Ascending aorta (tissue), 2 donors: ENCODE data around the gene NUDT3. TPM values are rescaled to one million over a fixed set of nuclear protein-coding genes. Genes with fewer than 3 reads are reported as not detected.

ENCODE experiments used
- DNase-seq, 2 donors: peaks; one replicate each; pipeline ENCODE4 v3.0.0-alpha.2; 2019; ENCODE audit warnings: low spot score in 2 of 2
- H3K27ac ChIP-seq, 2 donors: fragments of 200-600 bp; sonication (generic); one replicate each; pipeline ENCODE4 v1.5.1; 2016 to 2017; ENCODE audit warnings: mild to moderate bottlenecking in 1 of 2
- H3K27me3 ChIP-seq: fragments of 200-600 bp; sonication (generic); one replicate; pipeline ENCODE4 v1.5.1; 2017
- H3K36me3 ChIP-seq, 2 donors: fragments of 200-600 bp; sonication (generic); one replicate each; pipeline ENCODE4 v1.5.1; 2016
- H3K4me1 ChIP-seq, 2 donors: fragments of 200-600 bp; sonication (generic); one replicate each; pipeline ENCODE4 v1.5.1; 2016 to 2017; ENCODE audit warnings: mild to moderate bottlenecking in 1 of 2
- H3K4me3 ChIP-seq, 2 donors: fragments of 200-600 bp; sonication (generic); one replicate each; pipeline ENCODE4 v1.5.1; 2016 to 2017; ENCODE audit warnings: mild to moderate bottlenecking in 1 of 2
- H3K9me3 ChIP-seq, 2 donors: fragments of 200-600 bp; sonication (generic); one replicate each; pipeline ENCODE4 v1.5.1; 2016
- CTCF ChIP-seq, 3 experiments: fragments of 200-600 bp in 2 of 3; fragments of 450-650 bp in 1 of 3; sonication (generic) in 2 of 3; IDR thresholded peaks; one replicate each; pipeline ENCODE4 v1.5.1; 2016 to 2019; ENCODE audit warnings: antibody characterized with exemption in 3 of 3, mild to moderate bottlenecking in 1 of 3, moderate library complexity in 1 of 3
- intact Hi-C: fragments of 100-400 bp; cut with DNase I; formaldehyde crosslinking; loops from one replicate; pipeline ENCODE4 v1.15.1; 2023
- total RNA-seq: library from RNA; depleted of rRNA; stranded (reverse); fragments of >200 nt; gene quantifications from one replicate; pipeline ENCODE4 v1.1.0, GENCODE V29; 2016

Gene NUDT3
- total RNA-seq, 1 donor from 2014 or later: 18.8 TPM

GRCh38 chr6:34315256-34315655 is 77.2 kb downstream of the NUDT3 start:
- TF ChIP-seq CTCF (IDR thresholded peaks at IDR 0.05): no peak
- intact Hi-C loops: no loop called here
- peaks cover 0 to 21% of the 10 kb centered on the region in 2 donors for H3K4me1 ChIP-seq
- no peak overlapping the region for H3K4me3 ChIP-seq
- H3K9me3 ChIP-seq: no peaks in the 10 kb centered on the region
- no peaks in the 10 kb centered on the region for H3K27me3 ChIP-seq
- no peak for DNase-seq
- no peaks in the 10 kb centered on the region for H3K36me3 ChIP-seq
- H3K27ac ChIP-seq: no peak overlapping the region

GRCh38 chr6:34312259-34312658 is 80.2 kb downstream of the NUDT3 start:
- intact Hi-C loops: no loop called here
- no peak for TF ChIP-seq CTCF (IDR thresholded peaks at IDR 0.05)
- Histone ChIP-seq H3K27me3 (no peaks in the 10 kb centered on the region), H3K4me3 (no peak overlapping the region), H3K36me3 (no peaks in the 10 kb centered on the region), H3K4me1 (peaks cover 0 to 14% of the 10 kb centered on the region in 2 donors), H3K9me3 (no peaks in the 10 kb centered on the region), H3K27ac (no peak overlapping the region)
- DNase-seq: no peak

GRCh38 chr6:34310817-34311216 is 81.7 kb downstream of the NUDT3 start:
- Histone ChIP-seq H3K27me3 (no peaks in the 10 kb centered on the region), H3K36me3 (no peaks in the 10 kb centered on the region), H3K27ac (no peak overlapping the region), H3K4me3 (no peak overlapping the region), H3K9me3 (no peaks in the 10 kb centered on the region), H3K4me1 (peaks cover 0 to 18% of the 10 kb centered on the region in 2 donors)
- intact Hi-C loops: no loop called here
- DNase-seq: no peak
- TF ChIP-seq CTCF (IDR thresholded peaks at IDR 0.05): no peak

- Histone ChIP-seq H3K4me3 (no peak overlapping the region), H3K27me3 (no peaks in the 10 kb centered on the region), H3K4me1 (peaks cover 0 to 24% of the 10 kb centered on the region in 2 donors), H3K9me3 (no peaks in the 10 kb centered on the region), H3K36me3 (no peaks in the 10 kb centered on the region), H3K27ac (no peak overlapping the region)
- no peak for DNase-seq
- no peak for TF ChIP-seq CTCF (IDR thresholded peaks at IDR 0.05)
- intact Hi-C loops: no loop called here
Measured at GRCh38 chr6:34308483-34308882, 84.0 kb downstream of the NUDT3 start.

- Histone ChIP-seq H3K27ac (peak overlapping the region; percentile 27 to 43), H3K27me3 (no peaks in the 10 kb centered on the region), H3K36me3 (no peaks in the 10 kb centered on the region), H3K4me3 (no peak overlapping the region), H3K9me3 (no peaks in the 10 kb centered on the region), H3K4me1 (peaks cover 5 to 35% of the 10 kb centered on the region in 2 donors)
- DNase-seq: no peak
- intact Hi-C loops: no loop called here
- no peak for TF ChIP-seq CTCF (IDR thresholded peaks at IDR 0.05)
Measured at GRCh38 chr6:34305982-34306708, 86.3 kb downstream of the NUDT3 start.
